Measurements from ENCODE around the gene IFNAR1. TPM values are rescaled to one million over a fixed set of nuclear protein-coding genes. Genes with fewer than 3 reads are reported as not detected.

Gene IFNAR1
- total and polyA plus RNA-seq, 9 of the 15 experiments (the other 6 are each of a cell fraction or from before 2014, with no cell fraction given), result 8.6 to 31.8 (median 14.8) TPM

GRCh38 chr21:33324291-33325221 lies at the start of gene IFNAR1 (continued):
- TF ChIP-seq GMEB1 (CRISPR knock-in tag; IDR thresholded peaks at IDR 0.05), result peak; percentile 59; the same call in 1 of the 2 replicates
- TF ChIP-seq PBX2 (CRISPR knock-in tag; IDR thresholded peaks at IDR 0.05; ENCODE audit: low read depth), result no peak
- no peak for TF ChIP-seq PBX2 (tag; conservative IDR thresholded peaks at IDR 0.05; ENCODE audit: low read depth)
- TF ChIP-seq USF1 (CRISPR knock-in tag; IDR thresholded peaks at IDR 0.05), result peak; percentile 62
- TF ChIP-seq LEF1 (IDR thresholded peaks at IDR 0.05), result no peak
- peak in 1 of 2 experiments; percentile 6; a peak in 1 of 4 replicates for TF ChIP-seq ETV6 (IDR thresholded peaks at IDR 0.05; ENCODE audit: borderline replicate concordance in 1 of 2, low read depth in 2 of 2, low read length in 1 of 2)
- TF ChIP-seq ETV6 (CRISPR knock-in tag; IDR thresholded peaks at IDR 0.05; ENCODE audit: borderline replicate concordance), result peak; percentile 84; the same call in 1 of the 2 replicates
- TF ChIP-seq ZNF395 (CRISPR knock-in tag; IDR thresholded peaks at IDR 0.05), result no peak
- no peak for TF ChIP-seq EP300 (IDR thresholded peaks at IDR 0.05; ENCODE audit: low read length)
- peak; percentile 79; the same call in 1 of the 2 replicates for TF ChIP-seq ZNF511 (CRISPR knock-in tag; IDR thresholded peaks at IDR 0.05)
- TF ChIP-seq ZNF609 (CRISPR knock-in tag; IDR thresholded peaks at IDR 0.05; ENCODE audit: borderline replicate concordance), result no peak
- TF ChIP-seq ZNF408 (CRISPR knock-in tag; IDR thresholded peaks at IDR 0.05; ENCODE audit: low read depth), result no peak
- TF ChIP-seq ZNF778 (CRISPR knock-in tag; IDR thresholded peaks at IDR 0.05), result no peak
